ELF-1 (cell line): ENCODE data around the gene DIAPH2.

Experiments used
- DNase-seq: peaks from one replicate; pipeline ENCODE4 v3.0.0-alpha.2; 2016; ENCODE audit warnings: low read depth, low spot score

The DIAPH2 gene

GRCh38 chrX:97474933-97475332 lies 790.3 kb downstream of the DIAPH2 start:
- no peak for DNase-seq

GRCh38 chrX:97479106-97479890 lies 794.7 kb downstream of the DIAPH2 start:
- peak; percentile 17 for DNase-seq

- peak; percentile 35 for DNase-seq
These were observed 796.6 kb downstream of the DIAPH2 start for GRCh38 chrX:97481228-97481627.

- no peak for DNase-seq
These were observed 798.1 kb downstream of the DIAPH2 start for GRCh38 chrX:97482666-97483300.

- no peak for DNase-seq
These were observed 806.0 kb downstream of the DIAPH2 start for GRCh38 chrX:97490656-97491055.

GRCh38 chrX:97494756-97495372 lies 810.2 kb downstream of the DIAPH2 start:
- peak; percentile 63 for DNase-seq

- DNase-seq: no peak
These were observed 813.5 kb downstream of the DIAPH2 start for GRCh38 chrX:97498093-97498492.

GRCh38 chrX:97504431-97504830 lies 819.8 kb downstream of the DIAPH2 start:
- no peak for DNase-seq

GRCh38 chrX:97517763-97518162 lies 833.1 kb downstream of the DIAPH2 start:
- no peak for DNase-seq

GRCh38 chrX:97522307-97522706 lies 837.7 kb downstream of the DIAPH2 start:
- DNase-seq: no peak

- no peak for DNase-seq
These were observed 839.7 kb downstream of the DIAPH2 start for GRCh38 chrX:97524340-97524739.

- peak; percentile 7 for DNase-seq
These were observed 840.4 kb downstream of the DIAPH2 start for GRCh38 chrX:97524997-97525396.

- peak; percentile 5 for DNase-seq
These were observed 841.3 kb downstream of the DIAPH2 start for GRCh38 chrX:97525981-97526380.

GRCh38 chrX:97527725-97528124 lies 843.1 kb downstream of the DIAPH2 start:
- no peak for DNase-seq

- DNase-seq: no peak
These were observed 845.0 kb downstream of the DIAPH2 start for GRCh38 chrX:97529536-97530200.

- DNase-seq: no peak
These were observed 847.2 kb downstream of the DIAPH2 start for GRCh38 chrX:97531825-97532224.

- no peak for DNase-seq
These were observed 854.1 kb downstream of the DIAPH2 start for GRCh38 chrX:97538745-97539144.

- no peak for DNase-seq
These were observed 855.4 kb downstream of the DIAPH2 start for GRCh38 chrX:97539970-97540519.

- no peak for DNase-seq
These were observed 863.4 kb downstream of the DIAPH2 start for GRCh38 chrX:97547877-97548578.

- DNase-seq: no peak
These were observed 867.2 kb downstream of the DIAPH2 start for GRCh38 chrX:97551821-97552220.

- no peak for DNase-seq
These were observed 869.2 kb downstream of the DIAPH2 start for GRCh38 chrX:97553833-97554232.
